ENCODE results near the gene RBM27. TPM values are rescaled to one million over a fixed set of nuclear protein-coding genes. Genes with fewer than 3 reads are reported as not detected.

Gene RBM27, protein sequence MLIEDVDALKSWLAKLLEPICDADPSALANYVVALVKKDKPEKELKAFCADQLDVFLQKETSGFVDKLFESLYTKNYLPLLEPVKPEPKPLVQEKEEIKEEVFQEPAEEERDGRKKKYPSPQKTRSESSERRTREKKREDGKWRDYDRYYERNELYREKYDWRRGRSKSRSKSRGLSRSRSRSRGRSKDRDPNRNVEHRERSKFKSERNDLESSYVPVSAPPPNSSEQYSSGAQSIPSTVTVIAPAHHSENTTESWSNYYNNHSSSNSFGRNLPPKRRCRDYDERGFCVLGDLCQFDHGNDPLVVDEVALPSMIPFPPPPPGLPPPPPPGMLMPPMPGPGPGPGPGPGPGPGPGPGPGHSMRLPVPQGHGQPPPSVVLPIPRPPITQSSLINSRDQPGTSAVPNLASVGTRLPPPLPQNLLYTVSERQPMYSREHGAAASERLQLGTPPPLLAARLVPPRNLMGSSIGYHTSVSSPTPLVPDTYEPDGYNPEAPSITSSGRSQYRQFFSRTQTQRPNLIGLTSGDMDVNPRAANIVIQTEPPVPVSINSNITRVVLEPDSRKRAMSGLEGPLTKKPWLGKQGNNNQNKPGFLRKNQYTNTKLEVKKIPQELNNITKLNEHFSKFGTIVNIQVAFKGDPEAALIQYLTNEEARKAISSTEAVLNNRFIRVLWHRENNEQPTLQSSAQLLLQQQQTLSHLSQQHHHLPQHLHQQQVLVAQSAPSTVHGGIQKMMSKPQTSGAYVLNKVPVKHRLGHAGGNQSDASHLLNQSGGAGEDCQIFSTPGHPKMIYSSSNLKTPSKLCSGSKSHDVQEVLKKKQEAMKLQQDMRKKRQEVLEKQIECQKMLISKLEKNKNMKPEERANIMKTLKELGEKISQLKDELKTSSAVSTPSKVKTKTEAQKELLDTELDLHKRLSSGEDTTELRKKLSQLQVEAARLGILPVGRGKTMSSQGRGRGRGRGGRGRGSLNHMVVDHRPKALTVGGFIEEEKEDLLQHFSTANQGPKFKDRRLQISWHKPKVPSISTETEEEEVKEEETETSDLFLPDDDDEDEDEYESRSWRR
- total RNA-seq, result 16.5 and 22.8 TPM in 2 replicates

DNA sequence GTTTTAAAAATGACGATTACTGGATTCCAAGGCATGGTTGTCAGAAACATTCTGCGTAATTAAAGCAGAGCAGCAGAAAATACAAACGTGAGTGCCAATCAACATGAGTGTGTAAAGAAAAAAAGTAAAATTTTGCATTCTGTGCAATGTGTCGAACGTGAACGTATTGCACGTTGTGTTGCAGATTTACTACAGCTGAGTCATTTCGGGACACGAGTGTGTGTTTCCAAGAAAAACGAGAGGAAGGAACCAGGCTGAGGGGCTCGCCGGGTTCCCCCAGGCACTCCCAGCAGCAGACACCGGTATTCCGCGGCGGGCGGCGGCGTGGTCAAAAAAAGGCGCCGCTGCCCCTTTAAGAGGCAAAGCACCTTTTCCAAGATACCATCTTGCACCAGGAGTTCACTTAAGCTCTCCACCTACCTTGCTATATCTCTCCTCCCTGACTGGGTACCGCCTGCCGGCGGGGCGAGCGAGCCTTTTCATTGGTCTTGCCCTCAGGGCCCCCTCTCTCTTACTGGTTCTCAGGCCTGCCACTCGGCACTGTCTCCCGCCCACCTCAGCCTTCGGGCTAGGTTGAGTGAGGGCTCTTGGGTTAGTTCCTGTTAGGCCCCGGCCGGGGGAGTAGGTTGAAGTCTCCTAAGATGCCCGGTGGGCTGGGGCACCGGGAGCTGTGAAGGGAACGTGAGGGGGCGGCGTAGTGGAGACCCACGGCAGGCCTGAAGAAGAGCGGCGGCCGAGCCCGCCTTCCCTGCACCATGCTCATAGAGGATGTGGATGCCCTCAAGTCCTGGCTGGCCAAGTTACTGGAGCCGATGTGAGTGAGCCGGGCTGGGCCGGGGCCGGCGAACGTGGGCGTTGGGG, at the start of gene RBM27:
Gene RBM27, plus strand, starts transcription at position 595 of the 861 bp plus-strand sequence. Its CDS starts 161 bp downstream, at position 756.

Other genes starting within 250 kb of the RBM27 start
- gene PLAC8L1, start 98.0 kb upstream of the RBM27 start, total RNA-seq, result 0.17 TPM in 1 of 2 replicates, not detected in the other
- 90.3 and 96.5 TPM in 2 replicates for gene LARS1, start 21.0 kb upstream of the RBM27 start, total RNA-seq
- 0.09 TPM in 1 of 2 replicates, not detected in the other for gene POU4F3, start 135.2 kb downstream of the RBM27 start, total RNA-seq
- gene TCERG1, start 243.7 kb downstream of the RBM27 start, total RNA-seq, result 10.6 and 20.6 TPM in 2 replicates